IMR-90 (cell line): Measurements from ENCODE around the gene SETD3.

Source experiments
- CEBPB ChIP-seq: IDR thresholded peaks from 2 replicates; pipeline ENCODE4 v1.6.1; 2012; ENCODE audit warnings: low read depth, low read length, improper control_type of control experiment
- POLR2A ChIP-seq: IDR thresholded peaks from 2 replicates; pipeline ENCODE4 v1.6.1; 2012; ENCODE audit warnings: mild to moderate bottlenecking, low read depth, low read length
- SMC3 ChIP-seq: fragments of 150-350 bp; IDR thresholded peaks from 2 replicates; pipeline ENCODE4 v1.6.1; 2016; ENCODE audit warnings: low read depth, mild to moderate bottlenecking, antibody characterized with exemption, low read length, moderate library complexity

DNA sequence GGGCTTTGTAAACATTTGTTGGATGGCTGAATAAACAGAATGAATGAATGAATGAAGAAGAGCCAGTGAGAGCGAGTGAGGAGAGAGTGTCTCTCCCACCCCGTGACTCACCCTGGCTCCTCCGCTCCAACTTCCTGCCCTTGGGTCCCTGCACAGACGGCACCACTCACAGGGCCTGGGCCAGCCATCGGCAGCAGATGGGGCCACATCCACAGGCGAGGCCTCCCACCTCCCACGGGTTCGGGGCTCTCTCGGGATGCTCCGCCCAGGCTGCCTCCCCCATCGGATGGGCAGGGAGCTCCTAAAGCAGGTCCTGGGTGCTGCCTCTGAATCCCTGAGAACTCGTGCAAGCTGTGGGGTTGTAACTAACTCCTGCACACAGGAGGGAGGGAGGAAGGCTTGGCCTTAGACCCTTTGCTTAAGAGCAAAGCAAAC, 41.8 kb upstream of the SETD3 start:
- TF ChIP-seq POLR2A, result no peak
- no peak for TF ChIP-seq CEBPB
- TF ChIP-seq SMC3, result peak; percentile 36
